K562 (cell line): Measurements from ENCODE around the gene MPG. TPM values are rescaled to one million over a fixed set of nuclear protein-coding genes. Genes with fewer than 3 reads are reported as not detected.

Experiments used
- GABPA ChIP-seq: fragments of 200-800 bp; sonication (Bioruptor generic); conservative IDR thresholded peaks from 2 replicates; pipeline ENCODE4 v1.6.1; 2016; ENCODE audit warnings: low read depth, missing genetic modification characterization, missing compliant biosample characterization
- HNRNPK ChIP-seq: fragments of 200-400 bp; formaldehyde crosslinking; IDR thresholded peaks from one replicate; pipeline ENCODE4 v1.6.1; 2018; ENCODE audit warnings: mild to moderate bottlenecking, low read depth, low read length; ENCODE audit not compliant: poor library complexity, severe bottlenecking
- MAFK ChIP-seq: IDR thresholded peaks from 2 replicates; pipeline ENCODE4 v1.6.1; 2011; ENCODE audit warnings: low read length, improper control_type of control experiment
- NCOA1 ChIP-seq: fragments of 450-650 bp; IDR thresholded peaks from 2 replicates; pipeline ENCODE4 v1.6.1; 2016; ENCODE audit warnings: low read depth
- ZNF217 ChIP-seq: sonication (generic); formaldehyde crosslinking; IDR thresholded peaks from 2 replicates; pipeline ENCODE4 v1.8.0; 2022; ENCODE audit warnings: mild to moderate bottlenecking, missing genetic modification reagents
- ZNF282 ChIP-seq: sonication (generic); formaldehyde crosslinking; IDR thresholded peaks from 2 replicates; pipeline ENCODE4 v1.8.1; 2023; ENCODE audit warnings: missing genetic modification reagents
- ZNF780A ChIP-seq: fragments of 250-450 bp; sonication (Bioruptor Pico); IDR thresholded peaks from 2 replicates; pipeline ENCODE4 v1.5.0; 2021; ENCODE audit warnings: mild to moderate bottlenecking
- polyA plus RNA-seq, 8 experiments: library from polyadenylated mRNA; depleted of rRNA in 4 of 8; stranded (reverse) in 5 of 8; unstranded in 3 of 8; fragments of >200 nt; fragmentation: Nextera tagmentation in 2 of 8; fragmentation: Illumina TruSeq in 1 of 8; extraction: Ambion mirVana in 2 of 8; extraction: Trizol in 1 of 8; gene quantifications; 2 replicates each; pipeline versions ENCODE4 v1.2.1 to v1.2.3, GENCODE V29; 2011 to 2014; ENCODE audit warnings: inconsistent platforms in 1 of 8, missing spikeins in 1 of 8
- total RNA-seq, 7 experiments: library from RNA; depleted of rRNA in 6 of 7; stranded (reverse); fragments of >200 nt in 6 of 7; fragmentation: Illumina TruSeq in 2 of 7; extraction: Trizol in 2 of 7; gene quantifications; 2 replicates each; pipeline versions ENCODE4 v1.2.1 to v1.2.3, GENCODE V29; 2011 to 2021; ENCODE audit warnings: low replicate concordance in 1 of 7
- TF ChIP-seq, protein P1 (sequence below): fragments of 250-450 bp; sonication (Bioruptor Pico); IDR thresholded peaks from 2 replicates; pipeline ENCODE4 v1.8.0; 2022; ENCODE audit warnings: inconsistent platforms
- TF ChIP-seq, protein P2 (sequence below): fragments of 250-450 bp; sonication (Bioruptor Pico); IDR thresholded peaks from 2 replicates; pipeline ENCODE4 v1.5.0; 2021; ENCODE audit warnings: mild to moderate bottlenecking, moderate library complexity
- TF ChIP-seq, protein P3 (sequence below), 2 experiments: fragments of 450-650 bp in 1 of 2; sonication (generic) in 1 of 2; formaldehyde crosslinking in 1 of 2; IDR thresholded peaks; 2 replicates each; pipeline versions ENCODE4 v1.7.1 to v1.9.0; 2016 to 2022; ENCODE audit warnings: inconsistent platforms in 1 of 2, mild to moderate bottlenecking in 1 of 2, missing genetic modification reagents in 1 of 2

MPG gene
- total and polyA plus RNA-seq, 9 of the 15 experiments (the other 6 are each of a cell fraction or from before 2014, with no cell fraction given): 0.42 to 226 (median 36.2) TPM

DNA sequence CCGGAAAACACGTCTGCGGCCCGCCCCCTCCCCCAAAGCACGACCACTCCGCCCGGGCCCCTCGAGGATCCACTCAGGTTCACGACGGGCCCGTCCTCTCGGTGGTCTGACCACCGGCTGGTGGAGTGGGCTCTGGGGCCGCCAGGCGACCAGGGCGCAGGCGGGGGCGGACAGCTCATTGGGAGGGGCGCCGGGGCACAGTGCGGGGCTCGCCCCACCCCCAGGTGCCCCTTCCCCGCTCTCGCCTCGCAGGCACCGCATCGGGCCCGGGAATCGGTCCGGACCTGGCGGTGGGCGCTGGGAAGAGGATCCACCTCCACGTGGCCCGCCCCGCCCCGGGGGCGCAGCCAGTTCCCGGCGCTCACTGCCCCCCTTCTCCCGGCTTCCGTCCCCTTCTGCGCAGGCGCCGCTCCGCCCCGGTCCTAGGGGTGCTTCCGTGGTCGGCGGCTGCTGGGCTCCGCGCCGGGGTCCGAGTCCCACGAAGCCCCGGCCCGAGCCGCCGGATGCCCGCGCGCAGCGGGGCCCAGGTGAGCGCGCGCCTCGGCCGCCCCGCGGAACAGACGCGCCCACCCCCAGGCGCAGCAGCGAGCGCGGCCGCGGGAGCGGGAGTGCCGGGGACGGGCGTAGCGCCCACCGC, at the start of gene MPG (continued):
- TF ChIP-seq, protein P1, sequence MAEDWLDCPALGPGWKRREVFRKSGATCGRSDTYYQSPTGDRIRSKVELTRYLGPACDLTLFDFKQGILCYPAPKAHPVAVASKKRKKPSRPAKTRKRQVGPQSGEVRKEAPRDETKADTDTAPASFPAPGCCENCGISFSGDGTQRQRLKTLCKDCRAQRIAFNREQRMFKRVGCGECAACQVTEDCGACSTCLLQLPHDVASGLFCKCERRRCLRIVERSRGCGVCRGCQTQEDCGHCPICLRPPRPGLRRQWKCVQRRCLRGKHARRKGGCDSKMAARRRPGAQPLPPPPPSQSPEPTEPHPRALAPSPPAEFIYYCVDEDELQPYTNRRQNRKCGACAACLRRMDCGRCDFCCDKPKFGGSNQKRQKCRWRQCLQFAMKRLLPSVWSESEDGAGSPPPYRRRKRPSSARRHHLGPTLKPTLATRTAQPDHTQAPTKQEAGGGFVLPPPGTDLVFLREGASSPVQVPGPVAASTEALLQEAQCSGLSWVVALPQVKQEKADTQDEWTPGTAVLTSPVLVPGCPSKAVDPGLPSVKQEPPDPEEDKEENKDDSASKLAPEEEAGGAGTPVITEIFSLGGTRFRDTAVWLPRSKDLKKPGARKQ: no peak
- TF ChIP-seq ZNF780A (CRISPR knock-in tag) (no peak), ZNF217 (CRISPR knock-in tag) (no peak), HNRNPK (no peak), MAFK (no peak), GABPA (tag) (peak; percentile 66), ZNF282 (CRISPR knock-in tag) (no peak), NCOA1 (no peak)
- TF ChIP-seq, protein P2, sequence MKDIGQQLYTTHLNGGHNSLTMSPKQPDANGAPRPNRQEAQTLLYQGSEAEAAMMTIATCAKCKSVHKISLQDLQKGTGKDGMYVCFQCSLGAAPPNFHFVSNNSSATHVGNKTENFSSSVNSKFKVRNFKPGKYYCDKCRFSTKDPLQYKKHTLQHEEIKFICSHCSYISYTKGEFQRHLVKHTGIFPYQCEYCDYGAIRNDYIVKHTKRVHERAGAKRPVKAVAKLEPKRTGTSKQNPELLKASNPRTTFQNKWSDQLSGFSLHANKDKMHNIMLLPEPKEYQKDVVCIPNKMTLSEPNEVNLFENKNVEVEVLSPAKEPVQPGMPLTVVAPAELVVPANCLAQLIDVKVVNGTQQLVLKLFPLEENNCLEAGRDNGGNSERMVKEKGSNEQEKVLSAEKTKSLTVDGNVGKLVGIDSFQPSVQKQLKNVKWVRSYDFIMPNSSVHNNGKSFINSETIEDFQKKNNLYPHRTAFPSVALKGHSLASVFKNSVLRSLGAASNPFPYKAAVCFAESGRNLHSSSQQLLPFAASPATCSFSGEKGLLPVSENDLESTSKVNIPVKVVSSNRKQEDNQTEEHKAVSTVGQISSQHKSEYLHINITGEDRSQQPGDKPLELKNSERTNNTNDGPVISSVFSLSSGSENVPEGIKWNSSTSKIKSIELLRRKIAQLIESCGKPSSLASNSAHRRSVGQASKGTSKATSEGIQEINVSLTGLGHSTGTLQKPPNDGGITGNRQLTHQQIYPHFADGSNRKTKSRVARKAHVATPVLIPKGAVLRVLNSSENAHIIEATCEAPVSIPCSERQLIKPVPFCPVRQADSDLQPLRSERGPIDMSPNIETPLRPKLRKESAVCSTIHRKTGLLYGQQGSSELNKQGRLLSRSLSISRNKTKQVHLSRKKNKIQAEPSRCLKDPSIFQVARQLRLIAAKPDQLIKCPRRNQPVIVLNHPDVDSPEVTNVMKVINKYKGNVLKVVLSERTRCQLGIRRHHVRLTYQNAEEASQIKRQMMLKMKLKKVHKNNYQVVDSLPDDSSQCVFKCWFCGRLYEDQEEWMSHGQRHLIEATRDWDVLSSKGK (CRISPR knock-in tag): no peak
- TF ChIP-seq, protein P3, sequence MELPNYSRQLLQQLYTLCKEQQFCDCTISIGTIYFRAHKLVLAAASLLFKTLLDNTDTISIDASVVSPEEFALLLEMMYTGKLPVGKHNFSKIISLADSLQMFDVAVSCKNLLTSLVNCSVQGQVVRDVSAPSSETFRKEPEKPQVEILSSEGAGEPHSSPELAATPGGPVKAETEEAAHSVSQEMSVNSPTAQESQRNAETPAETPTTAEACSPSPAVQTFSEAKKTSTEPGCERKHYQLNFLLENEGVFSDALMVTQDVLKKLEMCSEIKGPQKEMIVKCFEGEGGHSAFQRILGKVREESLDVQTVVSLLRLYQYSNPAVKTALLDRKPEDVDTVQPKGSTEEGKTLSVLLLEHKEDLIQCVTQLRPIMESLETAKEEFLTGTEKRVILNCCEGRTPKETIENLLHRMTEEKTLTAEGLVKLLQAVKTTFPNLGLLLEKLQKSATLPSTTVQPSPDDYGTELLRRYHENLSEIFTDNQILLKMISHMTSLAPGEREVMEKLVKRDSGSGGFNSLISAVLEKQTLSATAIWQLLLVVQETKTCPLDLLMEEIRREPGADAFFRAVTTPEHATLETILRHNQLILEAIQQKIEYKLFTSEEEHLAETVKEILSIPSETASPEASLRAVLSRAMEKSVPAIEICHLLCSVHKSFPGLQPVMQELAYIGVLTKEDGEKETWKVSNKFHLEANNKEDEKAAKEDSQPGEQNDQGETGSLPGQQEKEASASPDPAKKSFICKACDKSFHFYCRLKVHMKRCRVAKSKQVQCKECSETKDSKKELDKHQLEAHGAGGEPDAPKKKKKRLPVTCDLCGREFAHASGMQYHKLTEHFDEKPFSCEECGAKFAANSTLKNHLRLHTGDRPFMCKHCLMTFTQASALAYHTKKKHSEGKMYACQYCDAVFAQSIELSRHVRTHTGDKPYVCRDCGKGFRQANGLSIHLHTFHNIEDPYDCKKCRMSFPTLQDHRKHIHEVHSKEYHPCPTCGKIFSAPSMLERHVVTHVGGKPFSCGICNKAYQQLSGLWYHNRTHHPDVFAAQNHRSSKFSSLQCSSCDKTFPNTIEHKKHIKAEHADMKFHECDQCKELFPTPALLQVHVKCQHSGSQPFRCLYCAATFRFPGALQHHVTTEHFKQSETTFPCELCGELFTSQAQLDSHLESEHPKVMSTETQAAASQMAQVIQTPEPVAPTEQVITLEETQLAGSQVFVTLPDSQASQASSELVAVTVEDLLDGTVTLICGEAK (IDR thresholded peaks at IDR 0.05): 0 out of 2 replicates have a peak, but pooled peaks have one; percentile 6
- TF ChIP-seq, protein P3 (CRISPR knock-in tag; IDR thresholded peaks at IDR 0.05): no peak
